Epithelial cell of proximal tubule (primary cell): ENCODE data around the gene OTOL1. TPM values are rescaled to one million over a fixed set of nuclear protein-coding genes. Genes with fewer than 3 reads are reported as not detected.

Experiments used
- DNase-seq: peaks from one replicate; pipeline ENCODE4 v3.0.0-alpha.2; 2011; ENCODE audit warnings: low read depth
- H3K4me3 ChIP-seq: 2 replicates; pipeline ENCODE4 v1.5.1; 2011; ENCODE audit warnings: low read depth, mild to moderate bottlenecking, low read length
- CTCF ChIP-seq: conservative IDR thresholded peaks from 2 replicates; pipeline ENCODE4 v1.5.1; 2012; ENCODE audit warnings: low read depth, mild to moderate bottlenecking, low read length
- total RNA-seq: library from RNA; depleted of rRNA; stranded (reverse); fragments of >200 nt; gene quantifications from 2 replicates; pipeline ENCODE4 v1.2.3, GENCODE V29; 2015

Gene OTOL1
- total RNA-seq, 1 donor from 2014 or later, result not detected

GRCh38 chr3:161552984-161553560 lies 56.5 kb downstream of the OTOL1 start:
- H3K4me3 ChIP-seq, result no peak overlapping the region
- DNase-seq, result no peak
- no peak for TF ChIP-seq CTCF

Other genes with a start within 250 kb of the OTOL1 start
- 0.22 TPM in 1 of 2 replicates, not detected in the other for gene SPTSSB, start 125.3 kb upstream of the OTOL1 start, total RNA-seq